ENCODE data around the gene ENDOD1. TPM values are rescaled to one million over a fixed set of nuclear protein-coding genes. Genes with fewer than 3 reads are reported as not detected.
A peak's percentile ranks its signal among the peaks of the same experiment; 100 is the strongest.

The ENDOD1 gene
- total RNA-seq, 1 donor from 2014 or later: 65.6 TPM

DNA sequence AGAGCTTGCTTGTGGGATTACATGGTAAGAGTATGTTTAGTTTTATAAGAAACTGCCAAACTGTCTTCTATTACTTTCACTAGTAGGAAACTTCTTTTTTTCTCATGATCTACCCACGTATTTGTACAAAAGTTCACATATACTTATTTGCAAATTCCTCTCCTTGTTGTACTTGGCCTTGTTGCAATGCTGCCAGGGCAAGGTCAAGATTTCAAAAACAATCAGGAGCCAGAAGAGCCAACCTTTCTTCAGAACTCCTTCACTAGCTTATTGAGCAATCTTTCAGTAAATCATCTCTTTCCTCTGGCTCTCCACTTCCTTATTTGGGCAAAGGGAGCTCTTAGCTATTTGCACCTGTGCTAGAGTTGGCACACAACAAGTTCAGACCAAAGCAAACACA lies 13.2 kb upstream of the ENDOD1 start:
- DNase-seq (ENCODE audit: low spot score): peak; percentile 77

DNA sequence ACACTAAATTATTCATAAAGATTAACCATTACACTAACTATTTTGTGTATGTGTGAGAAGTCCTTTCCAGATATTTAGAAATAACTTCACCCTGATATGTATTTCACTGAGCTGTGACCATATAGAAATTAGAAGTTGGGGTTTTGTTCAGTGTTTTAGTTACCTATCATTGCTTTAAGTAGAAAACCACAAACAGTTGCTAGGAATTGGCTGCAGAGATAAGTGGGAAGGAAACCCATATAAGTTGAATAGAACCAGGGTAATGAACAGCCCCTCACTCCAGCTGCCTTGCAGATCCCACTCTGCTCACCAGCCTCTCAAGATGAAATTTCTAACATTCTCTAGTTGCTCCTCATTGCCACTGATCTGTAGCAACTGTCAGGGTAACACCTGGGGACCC lies 12.7 kb upstream of the ENDOD1 start:
- DNase-seq (ENCODE audit: low spot score): no peak

DNA sequence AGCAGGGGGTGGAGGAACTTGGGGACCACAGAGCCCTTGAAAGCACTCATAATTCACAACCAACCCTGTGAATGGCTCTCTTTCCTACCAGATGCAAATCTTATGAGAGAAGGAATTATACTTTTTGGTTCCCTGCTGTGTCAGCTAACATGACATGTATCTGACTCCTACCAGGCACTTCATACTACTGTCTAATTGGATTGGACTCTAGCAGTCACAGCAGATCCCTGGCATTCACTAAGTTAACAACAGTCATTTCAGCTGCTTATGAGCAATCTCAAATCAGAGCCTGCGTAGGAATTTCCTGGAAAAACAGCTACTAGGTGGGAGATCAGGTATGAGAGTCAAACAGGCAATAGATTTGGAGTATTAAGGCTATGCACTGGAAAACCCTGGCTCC lies 11.1 kb upstream of the ENDOD1 start:
- DNase-seq (ENCODE audit: low spot score): no peak

DNA sequence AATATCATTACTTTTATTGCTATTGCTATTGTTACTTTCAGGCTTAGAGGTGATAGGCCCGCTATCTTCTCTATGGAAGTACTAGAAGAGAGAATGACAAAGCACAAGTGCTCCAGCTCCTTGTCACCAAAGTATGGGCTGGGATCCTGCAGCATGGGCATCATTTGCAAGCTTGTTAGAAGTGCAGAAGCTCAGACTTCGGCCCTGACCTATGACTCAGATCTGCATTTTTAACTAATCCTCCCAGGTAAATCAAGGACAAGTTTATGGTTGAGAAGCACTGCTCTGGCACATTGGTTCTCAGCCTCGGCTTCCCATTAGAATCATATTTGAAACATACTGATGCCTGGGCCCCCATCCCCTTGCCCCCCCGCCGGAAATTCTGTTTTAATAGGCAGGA lies 8.6 kb upstream of the ENDOD1 start:
- no peak for DNase-seq (ENCODE audit: low spot score)

DNA sequence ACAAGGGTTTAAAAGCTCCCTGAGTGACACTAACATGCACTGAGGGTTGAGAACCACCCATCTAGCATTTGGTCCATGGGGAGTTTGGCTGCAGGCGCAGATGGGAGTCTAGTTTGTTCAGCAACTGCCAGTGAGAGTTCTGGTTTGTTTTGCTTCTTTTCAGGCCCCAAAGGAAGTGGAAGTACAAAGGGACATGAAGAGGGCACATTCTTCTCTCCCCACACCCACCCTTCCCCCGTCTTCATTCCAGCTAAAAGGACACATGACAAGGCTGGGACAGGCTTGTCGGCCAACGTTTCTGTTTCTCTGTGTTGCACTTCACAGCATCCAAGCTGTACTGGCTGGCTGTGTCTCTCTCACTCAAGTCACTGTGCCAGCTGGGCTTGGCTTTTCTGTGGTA lies 8.2 kb upstream of the ENDOD1 start:
- DNase-seq (ENCODE audit: low spot score): no peak

DNA sequence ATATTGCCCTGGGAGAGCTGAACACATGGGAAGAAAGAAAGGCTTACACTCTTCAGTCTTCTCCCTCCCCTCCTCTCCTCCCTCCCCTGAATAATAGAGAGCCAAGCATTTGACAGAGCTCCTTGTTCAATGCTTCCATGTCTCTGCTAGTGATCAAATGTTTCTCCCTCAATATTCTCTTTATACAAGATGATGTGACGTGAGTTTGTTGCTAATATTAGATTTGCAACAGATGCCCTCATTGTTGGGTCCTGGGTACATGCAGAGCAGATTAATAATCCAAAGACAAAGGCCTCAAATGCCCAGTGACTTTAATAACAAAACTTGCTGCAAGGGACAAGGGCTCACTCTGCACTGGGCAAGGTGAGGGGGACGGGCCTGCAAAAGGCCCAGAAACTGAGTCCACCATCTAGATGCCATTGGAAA lies 7.1 kb upstream of the ENDOD1 start:
- DNase-seq (ENCODE audit: low spot score): no peak

DNA sequence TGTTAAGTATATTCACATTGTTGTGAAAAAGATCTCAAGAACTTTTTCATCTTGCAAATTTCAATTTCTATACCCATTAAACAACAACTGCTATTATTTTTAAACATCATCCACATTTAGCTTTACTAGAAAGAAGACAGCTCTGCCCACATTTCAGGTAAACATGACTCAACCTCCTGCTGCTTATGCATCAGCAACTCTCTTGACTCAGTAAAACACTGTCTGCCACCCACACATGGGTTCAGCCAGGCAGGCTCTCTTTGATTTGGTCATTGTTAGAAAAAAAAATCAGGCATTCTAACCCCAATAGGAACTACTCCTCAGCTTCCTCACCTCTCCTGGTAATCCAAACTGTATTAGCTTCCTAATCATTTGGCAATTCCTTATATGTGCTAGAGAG lies 5.1 kb upstream of the ENDOD1 start:
- DNase-seq (ENCODE audit: low spot score): no peak

DNA sequence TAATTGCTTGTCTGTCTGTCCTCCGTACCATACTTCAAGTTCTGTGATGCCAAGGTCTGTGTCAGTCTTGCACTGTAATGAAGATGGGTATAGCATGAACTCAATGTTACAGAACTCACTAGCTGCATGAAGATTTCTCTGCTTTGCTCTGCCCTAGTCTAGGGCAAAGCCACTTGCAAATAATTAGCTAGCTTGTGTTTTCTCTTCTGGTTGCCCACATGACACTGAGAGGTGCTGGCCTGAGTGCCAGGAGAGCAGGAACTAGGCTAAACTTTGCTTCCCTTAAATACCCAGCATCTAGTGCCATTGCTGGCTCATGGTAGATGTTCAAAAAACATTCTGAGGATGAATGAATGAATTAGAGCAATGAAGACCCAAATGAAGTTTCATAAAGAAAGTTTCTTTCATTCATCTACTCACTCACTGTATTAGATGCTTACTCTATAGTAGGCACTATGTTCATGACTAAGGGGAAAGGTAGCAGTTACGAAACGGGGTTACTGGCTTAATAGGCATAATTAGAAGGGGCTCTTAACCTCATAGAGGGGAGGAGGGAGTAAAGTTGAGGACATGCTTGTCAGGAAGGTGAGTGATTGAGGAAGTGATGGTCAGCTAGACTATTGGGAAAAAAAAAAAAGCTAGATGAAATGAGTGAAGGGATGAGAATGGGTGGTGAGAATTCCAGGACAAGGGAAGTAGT lies 4.4 kb upstream of the ENDOD1 start:
- no peak for DNase-seq (ENCODE audit: low spot score)

DNA sequence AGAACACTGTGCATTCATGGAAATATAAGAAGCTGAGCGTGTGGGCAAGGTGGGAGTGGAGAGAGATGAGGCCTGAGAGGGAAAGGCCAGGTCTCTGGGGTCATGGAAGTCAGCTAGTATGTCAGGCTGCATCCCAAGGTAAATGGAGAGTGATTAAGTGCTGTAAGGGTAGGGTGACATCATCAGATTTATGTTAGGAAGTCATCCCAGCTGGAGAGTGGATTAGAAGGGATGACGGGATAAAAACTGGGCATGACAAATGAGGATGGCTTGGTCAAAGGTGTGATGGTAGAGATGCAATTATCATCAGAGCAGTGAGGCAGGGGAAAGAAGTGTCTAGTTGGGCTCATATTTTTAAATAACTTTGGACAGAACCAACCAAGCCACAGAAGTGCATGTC lies 3.5 kb upstream of the ENDOD1 start:
- DNase-seq (ENCODE audit: low spot score): no peak

DNA sequence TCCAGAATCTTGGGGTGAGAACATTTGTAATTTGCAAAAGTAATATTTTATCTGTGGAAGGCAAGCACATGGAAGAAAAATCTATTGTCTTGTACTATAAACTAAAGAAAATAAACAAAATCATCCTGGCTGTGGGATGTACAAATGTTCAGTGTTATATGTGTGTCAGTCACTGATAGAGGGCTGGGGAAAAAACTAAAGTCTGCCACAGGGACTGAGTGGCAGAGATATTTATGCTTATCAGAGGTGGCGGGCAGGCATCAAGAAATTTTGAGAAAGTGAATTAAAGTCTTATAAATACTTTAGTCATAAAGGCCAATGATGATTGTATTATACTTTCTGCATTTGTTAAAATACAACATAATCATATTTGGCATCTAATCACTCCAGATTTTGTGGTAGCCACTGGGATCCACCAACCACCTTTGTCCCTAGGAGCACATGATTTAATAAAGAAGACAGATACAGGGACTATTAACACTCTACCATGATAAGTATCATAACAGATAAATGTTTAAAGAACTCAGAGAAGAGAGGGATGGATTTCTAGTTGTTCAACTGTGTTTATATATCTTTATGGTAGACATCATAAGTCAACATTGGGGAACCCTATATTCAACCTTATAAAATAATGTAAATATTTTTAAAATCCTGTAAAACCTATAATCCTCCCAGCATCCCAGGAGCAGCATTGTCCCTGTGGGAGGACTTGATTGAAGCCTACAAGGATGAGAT lies 2.6 kb upstream of the ENDOD1 start:
- DNase-seq (ENCODE audit: low spot score): no peak

DNA sequence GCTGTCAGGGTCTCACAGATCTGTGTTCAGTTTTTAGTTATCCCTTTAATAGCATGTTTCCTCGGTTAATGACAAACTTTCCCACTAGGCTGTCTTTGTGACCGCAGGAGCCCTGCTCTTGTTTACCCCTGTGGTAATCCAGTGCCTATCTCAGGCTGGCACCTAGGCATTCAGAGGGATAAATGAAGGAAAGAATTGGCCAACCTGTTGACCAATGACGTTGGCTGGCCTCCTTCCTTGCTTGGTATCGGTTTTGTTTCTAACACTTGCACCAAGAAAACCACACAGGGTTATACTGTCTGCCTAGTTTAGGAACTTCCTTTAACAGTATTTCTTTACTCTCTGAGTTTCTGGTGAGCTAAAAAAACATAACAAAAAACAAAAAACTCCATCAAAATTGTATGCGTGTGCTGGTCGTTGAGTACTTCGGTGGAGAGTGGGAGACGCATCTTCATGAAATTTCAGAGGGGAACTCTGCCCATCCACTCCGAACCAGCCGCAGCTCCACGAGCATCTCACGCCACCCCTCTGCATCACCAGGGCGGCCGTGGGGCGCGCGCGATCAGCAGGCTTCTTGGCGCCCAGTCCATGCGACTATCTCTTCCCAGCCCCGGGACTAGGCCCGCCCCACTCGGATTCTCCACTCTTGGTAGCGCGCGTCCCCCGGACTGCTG lies 563 bp upstream of the ENDOD1 start:
- DNase-seq (ENCODE audit: low spot score): peak; percentile 80

DNA sequence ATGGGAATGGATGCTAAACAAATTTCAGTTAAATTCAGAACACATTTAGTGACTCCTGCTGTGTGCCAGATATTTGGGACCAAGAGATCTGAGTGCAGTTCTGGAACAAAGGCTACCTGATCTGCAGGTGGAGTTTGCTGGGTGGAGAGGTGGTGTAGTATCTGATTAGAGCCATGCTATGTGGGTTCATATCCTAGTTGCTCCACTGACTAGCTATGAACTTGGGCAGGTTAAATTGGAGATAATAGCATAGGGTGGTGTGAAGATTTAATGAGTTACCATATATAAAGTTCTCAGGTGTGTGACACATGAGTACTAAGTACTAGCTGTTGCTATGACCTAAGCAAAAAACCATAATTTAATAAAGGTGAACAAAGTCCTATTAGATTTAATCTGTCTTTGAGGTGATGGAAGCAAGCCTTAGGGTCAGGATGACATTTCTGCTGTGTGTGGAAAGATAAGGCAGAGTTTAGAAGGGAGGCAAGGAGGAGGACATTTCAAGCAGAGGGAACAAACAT lies 2.1 kb downstream of the ENDOD1 start:
- DNase-seq (ENCODE audit: low spot score): no peak

DNA sequence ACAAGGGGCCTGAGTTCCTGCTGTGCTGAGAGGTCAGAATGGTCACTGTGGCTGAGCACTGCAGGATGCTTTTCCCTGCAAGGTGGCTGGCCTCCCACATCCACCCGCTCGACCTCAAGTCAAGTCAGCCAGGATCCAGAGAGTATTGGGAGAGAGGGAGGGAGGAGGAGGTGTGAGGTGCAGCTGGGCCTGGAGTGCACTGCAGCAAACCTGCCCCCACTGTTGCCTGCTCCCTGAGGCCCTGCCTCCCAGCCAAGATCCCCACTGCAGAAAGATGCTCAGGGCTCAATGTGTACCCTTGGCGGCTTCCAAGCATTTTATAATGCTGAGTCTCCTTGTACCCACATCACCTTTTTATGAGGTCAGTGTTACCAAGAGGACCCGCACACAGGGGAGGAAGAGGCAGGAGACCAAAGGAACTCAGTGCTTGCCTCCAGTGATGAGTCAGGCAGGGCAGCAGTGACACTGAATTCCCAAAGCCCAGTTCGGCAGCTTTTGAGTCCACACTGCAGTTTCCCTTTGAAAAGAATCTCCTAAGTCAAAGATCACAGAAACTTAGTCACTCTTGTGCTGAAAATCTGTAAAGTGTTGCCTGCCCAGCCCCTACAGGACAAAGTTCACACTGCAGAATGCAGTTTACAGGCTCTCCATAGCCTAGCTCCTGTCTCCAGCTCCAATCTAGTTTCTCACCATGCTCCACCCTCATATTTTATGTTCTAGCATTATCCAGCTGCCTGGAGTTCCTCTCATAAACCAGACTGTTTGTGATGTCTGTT lies 3.1 kb downstream of the ENDOD1 start:
- peak; percentile 22 for DNase-seq (ENCODE audit: low spot score)

DNA sequence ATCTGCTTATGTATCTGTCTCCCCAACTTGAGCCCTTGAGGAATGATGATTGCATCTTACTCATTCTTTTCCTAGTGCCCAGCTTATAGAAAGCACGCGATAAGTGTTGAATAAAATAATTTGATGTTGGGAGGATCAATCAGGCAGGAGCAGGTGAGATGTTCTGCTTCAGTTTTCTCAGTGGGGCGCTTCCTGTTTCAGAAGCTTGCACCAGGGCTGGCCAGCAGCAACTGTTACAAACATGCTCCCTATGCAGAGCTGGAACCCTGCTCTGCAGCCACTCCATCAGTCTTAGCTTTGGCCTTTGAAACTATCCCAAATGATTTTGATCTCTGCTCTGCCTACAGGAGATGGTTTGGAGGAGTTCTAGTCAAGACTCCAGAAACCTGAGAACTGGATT lies 3.9 kb downstream of the ENDOD1 start:
- no peak for DNase-seq (ENCODE audit: low spot score)

DNA sequence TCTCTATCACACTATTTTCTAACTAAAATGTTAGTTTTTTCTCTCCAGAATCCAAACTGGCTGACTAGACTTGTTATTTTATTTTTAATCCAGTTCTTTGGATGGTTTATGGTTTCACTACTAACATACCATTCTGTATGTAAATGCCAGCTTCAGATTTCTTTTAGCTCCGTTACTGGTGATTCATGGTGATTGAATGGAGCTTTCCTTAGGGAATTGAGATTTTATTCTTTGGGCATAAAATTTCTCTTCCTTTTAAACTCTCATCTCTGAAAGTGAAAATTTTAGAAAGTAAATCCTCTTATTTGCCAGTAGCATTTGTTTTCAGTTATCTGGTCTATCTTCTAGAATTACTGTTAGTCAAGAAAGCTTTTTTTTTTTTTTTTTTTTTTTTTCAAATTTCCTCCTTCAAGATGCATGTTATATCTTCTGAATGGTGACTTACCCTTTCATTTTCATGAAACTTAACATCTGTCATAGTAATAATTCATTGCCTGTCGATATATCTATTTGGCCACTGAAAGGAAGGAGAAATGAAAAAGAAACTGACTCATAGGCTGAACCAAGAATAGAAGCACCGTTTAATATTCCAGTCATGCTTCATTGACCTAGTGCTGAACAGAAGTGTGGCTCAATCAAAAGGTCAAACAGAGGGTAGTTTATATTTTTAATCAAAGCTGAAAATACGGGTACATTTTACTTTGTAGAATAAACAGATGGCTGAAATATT lies 6.4 kb downstream of the ENDOD1 start:
- no peak for DNase-seq (ENCODE audit: low spot score)

DNA sequence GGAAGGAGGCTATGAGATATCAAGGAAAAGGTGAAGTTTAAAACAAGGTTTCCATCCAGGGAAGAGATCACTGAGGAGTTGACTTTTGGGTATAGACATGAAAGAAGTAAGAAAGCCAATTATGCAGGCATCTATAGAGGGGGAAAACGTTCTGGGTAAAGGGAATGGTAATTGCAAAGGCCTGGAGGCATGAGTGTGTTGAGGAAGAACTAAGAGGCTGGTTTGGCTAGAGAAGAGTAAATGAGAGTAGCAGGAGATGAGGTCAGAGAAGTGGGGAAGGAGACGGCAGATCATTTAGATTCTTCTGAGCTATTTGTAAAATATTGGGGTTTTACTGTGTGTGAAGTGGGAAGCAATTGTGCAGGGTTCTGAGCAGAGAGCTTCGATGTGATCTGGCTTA lies 7.6 kb downstream of the ENDOD1 start:
- DNase-seq (ENCODE audit: low spot score): no peak

DNA sequence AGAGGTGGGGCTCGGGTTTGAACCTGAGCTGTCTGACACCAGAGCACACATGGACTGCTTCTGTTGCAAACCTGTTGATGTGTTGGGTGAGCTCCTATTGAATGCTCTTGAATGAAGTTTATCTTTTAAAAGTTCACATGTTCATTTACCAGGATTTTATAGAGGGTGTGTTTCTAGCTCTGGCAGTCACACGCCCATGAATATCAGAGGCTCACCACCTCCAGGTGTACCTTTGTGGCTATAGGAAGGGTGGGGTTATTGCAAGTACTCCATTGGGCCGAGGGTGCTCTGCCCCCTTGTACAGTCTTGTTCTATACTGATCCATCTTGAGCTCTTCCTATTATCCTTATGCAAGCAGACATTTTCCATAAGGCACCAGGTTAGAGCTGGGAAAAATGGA lies 9.2 kb downstream of the ENDOD1 start:
- DNase-seq (ENCODE audit: low spot score): no peak

DNA sequence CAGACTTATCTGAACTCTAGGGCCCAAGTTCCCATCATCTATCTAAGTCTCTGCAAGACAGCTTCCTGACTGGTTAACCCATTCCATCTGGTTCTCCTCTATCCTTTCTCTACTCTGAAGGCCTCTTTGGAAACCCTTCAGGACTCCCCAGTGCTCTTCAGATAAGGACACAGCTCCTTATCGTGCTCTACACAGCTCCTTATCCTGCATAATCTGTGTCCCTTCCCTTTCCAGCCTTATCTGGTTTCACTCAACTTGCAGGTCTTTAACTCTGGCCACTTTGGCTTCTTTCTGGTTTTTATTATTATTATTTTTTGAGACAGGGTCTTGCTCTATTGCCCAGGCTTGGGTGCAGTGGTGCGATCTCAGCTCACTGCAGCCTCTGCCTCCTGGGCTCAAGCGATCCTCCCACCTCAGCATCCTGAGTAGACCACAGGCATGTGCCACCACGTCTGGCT lies 10.6 kb downstream of the ENDOD1 start:
- no peak for DNase-seq (ENCODE audit: low spot score)

DNA sequence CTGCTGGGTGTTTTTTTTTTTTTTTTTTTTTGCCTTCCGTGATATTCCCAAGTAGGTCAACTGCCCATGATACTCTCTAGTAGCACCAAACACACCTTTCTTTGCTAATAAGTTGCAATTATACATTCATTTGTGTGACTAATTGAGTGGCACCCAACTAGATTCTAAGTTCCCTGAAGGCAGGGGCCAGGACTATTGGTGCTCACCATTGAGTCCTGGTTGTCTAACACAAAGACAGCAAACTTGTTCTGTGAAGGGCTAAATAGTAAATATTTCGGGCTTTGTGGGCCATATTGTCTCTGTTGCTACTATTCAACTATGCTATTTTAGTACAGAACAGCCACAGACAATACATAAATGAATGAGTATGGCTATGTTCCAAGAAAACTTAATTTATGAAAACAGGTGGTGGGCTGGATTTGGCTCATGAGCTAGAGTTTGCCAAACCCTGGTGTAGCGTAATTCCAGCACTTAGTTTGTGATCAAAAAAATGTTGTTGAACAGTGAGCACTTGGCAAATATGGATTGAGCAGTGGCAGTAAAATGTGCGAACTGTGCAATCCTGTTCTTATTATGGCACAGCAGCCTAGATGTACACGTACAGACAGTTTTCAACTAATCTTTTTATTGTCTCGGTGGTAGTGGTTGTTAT lies 11.3 kb downstream of the ENDOD1 start:
- DNase-seq (ENCODE audit: low spot score): no peak

DNA sequence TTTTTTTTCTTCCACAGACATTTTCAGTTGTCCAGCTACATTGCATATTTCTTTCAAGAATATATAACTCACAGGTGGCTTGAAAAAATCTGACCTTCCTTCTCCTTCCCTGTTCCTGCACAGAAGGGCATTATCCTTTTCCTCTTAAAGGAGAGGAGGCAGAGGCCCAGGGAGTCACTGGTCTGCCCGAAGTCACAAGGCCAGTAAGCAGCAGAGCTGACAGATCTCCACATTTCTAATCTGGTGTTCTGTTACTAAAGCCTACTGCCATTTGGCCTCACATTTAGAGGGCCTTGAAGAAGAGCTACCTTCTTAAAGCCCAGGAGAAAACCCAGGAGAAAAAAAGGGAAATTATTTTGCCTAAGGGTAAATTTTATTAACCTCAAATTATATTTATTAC lies 12.3 kb downstream of the ENDOD1 start:
- no peak for DNase-seq (ENCODE audit: low spot score)

DNA sequence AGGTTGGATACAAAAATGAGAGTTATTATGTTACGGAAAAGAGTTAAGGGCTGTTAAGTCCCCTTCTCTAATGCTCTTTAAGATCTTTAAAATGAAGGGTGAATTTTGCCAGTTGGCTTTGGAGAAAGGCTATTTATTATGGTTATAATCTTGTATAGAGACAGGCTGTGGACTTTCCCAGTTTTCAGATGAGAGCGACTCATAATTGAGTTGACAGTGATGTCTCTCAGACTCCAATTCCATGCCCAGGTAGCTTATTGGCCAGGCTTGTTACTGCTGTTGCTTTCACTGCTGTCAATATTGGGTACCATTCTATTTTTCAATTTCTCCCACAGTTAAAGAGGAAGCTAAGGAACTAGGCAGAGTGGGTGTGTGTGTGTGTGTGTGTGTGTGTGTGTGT lies 13.1 kb downstream of the ENDOD1 start:
- no peak for DNase-seq (ENCODE audit: low spot score)
